MCF 10A (cell line): ENCODE measurements around the gene SBNO1. TPM values are rescaled to one million over a fixed set of nuclear protein-coding genes. Genes with fewer than 3 reads are reported as not detected.
"Not testable (repeated sequence)": the region's sequence is repeated elsewhere in the genome, so short reads cannot be mapped to it uniquely, and the experiment has no call there.

Experiments
- BruUV-seq: library from RNA; stranded (reverse); fragments of 400-500 nt; replicated peaks from 2 replicates; lab custom pipeline; 2021; lab: Mats Ljungman, UMichigan
- CTCF ChIA-PET: fragments of 300-600 bp; sonication (Branson Sonifier 250); formaldehyde crosslinking; extraction: SDS; loops from one replicate; lab custom pipeline; 2021; ENCODE audit warnings: antibody characterized with exemption, inconsistent platforms; lab: Yijun Ruan, JAX
- POLR2A ChIA-PET: fragments of 300-600, 350-650 bp; sonication (Branson Sonifier 250); formaldehyde crosslinking; extraction: SDS; loops from one replicate; lab custom pipeline; 2020; ENCODE audit warnings: antibody characterized with exemption, inconsistent platforms; lab: Yijun Ruan, JAX
- DNase-seq: peaks from one replicate; pipeline ENCODE4 v3.0.0-alpha.2; 2018; ENCODE audit not compliant: unreplicated experiment
- H3K27ac Mint-ChIP-seq: one replicate; pipeline ENCODE4 v1.8.0; 2022; ENCODE audit warnings: mild to moderate bottlenecking, low read depth, mixed read lengths; ENCODE audit not compliant: unreplicated experiment
- H3K27me3 Mint-ChIP-seq: one replicate; pipeline ENCODE4 v1.8.0; 2022; ENCODE audit warnings: mixed read lengths; ENCODE audit not compliant: insufficient read depth, unreplicated experiment
- H3K36me3 Mint-ChIP-seq: one replicate; pipeline ENCODE4 v1.8.0; 2022; ENCODE audit warnings: mild to moderate bottlenecking, moderate library complexity, mixed read lengths; ENCODE audit not compliant: insufficient read depth, unreplicated experiment
- H3K4me1 Mint-ChIP-seq: one replicate; pipeline ENCODE4 v1.8.0; 2022; ENCODE audit warnings: mixed read lengths; ENCODE audit not compliant: insufficient read depth, unreplicated experiment
- H3K4me3 Mint-ChIP-seq: one replicate; pipeline ENCODE4 v1.8.0; 2022; ENCODE audit warnings: mild to moderate bottlenecking, moderate library complexity, mixed read lengths; ENCODE audit not compliant: unreplicated experiment
- H3K9me3 Mint-ChIP-seq: one replicate; pipeline ENCODE4 v1.8.0; 2022; ENCODE audit warnings: mixed read lengths; ENCODE audit not compliant: unreplicated experiment
- intact Hi-C: fragments of 100-400 bp; cut with micrococcal nuclease; formaldehyde crosslinking; loops from 2 replicates; pipeline ENCODE4 v1.14.1; 2022
- total RNA-seq: library from RNA; stranded (reverse); gene quantifications from 2 replicates; pipeline ENCODE4 v1.2.3, GENCODE V29; 2022
- TF ChIP-seq, protein P1 (sequence below): fragments of 200-600 bp; IDR thresholded peaks from one replicate; pipeline ENCODE4 v1.8.0; 2022; ENCODE audit warnings: antibody characterized with exemption, mild to moderate bottlenecking; ENCODE audit not compliant: unreplicated experiment

Gene SBNO1
- total RNA-seq, 1 experiment from 2014 or later: 30.3 TPM

DNA sequence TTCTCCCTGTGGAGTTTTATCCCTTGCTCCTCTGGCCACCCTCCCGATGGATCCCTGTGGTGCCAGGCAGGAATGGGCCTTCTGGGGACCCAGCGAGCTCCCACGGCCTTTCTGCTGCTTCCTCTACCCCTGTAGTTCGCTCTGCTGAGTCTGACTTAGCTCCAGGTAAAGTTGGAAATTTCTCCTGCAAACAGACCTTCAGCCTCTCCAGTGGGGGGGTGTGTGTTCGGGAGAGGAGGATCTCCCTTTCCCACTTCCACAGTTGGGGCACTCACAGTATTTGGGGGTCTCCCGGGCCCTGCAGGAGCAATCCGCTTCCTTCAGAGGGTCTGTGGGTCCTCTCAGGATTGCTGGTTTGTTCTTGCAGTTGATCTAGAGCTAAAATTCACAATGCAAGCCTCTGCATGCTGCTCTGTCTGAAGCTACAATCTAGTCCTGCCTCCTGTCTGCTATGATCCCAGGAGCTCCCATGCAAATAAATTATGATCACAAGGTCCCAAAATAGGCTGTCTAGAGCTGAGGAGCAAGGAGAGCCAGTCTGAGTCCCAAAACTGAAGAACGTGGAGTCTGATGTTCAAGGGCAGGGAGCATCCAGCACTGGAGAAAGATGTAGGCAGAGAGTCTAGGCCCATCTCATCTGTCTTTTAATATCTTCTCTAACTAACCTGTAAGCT is 113.1 kb downstream of the SBNO1 start:
- Mint-ChIP-seq H3K9me3 (no peaks in the 10 kb centered on the region), H3K4me1 (peaks cover 23% of the 10 kb centered on the region), H3K4me3 (peak overlapping the region; percentile 62), H3K27me3 (no peaks in the 10 kb centered on the region), H3K27ac (peak overlapping the region; percentile 96), H3K36me3 (peaks cover 57% of the 10 kb centered on the region)
- TF ChIP-seq, protein P1, sequence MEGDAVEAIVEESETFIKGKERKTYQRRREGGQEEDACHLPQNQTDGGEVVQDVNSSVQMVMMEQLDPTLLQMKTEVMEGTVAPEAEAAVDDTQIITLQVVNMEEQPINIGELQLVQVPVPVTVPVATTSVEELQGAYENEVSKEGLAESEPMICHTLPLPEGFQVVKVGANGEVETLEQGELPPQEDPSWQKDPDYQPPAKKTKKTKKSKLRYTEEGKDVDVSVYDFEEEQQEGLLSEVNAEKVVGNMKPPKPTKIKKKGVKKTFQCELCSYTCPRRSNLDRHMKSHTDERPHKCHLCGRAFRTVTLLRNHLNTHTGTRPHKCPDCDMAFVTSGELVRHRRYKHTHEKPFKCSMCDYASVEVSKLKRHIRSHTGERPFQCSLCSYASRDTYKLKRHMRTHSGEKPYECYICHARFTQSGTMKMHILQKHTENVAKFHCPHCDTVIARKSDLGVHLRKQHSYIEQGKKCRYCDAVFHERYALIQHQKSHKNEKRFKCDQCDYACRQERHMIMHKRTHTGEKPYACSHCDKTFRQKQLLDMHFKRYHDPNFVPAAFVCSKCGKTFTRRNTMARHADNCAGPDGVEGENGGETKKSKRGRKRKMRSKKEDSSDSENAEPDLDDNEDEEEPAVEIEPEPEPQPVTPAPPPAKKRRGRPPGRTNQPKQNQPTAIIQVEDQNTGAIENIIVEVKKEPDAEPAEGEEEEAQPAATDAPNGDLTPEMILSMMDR: no peak
- TSS peak; percentile 14 for BruUV-seq
- intact Hi-C loops: no loop called here
- ChIA-PET CTCF (interaction anchor here (0.5 to 1.9 kb wide), 9 partner anchors 9 to 282 kb away, joined by 3 to 10 read pairs (median 3); partner anchors contain the start of gene MPHOSPH9), POLR2A (interaction anchor here (0.5 to 5.9 kb wide), 8 partner anchors 9 to 382 kb away, joined by 3 to 79 read pairs (median 6); partner anchors contain the start of genes DDX55, MPHOSPH9, MTRFR and OGFOD2)
- no peak for DNase-seq

GRCh38 chr12:123250471-123251383 is 113.9 kb downstream of the SBNO1 start:
- BruUV-seq: no TSS peak
- peak overlapping the region; percentile 62 for H3K4me3 Mint-ChIP-seq

GRCh38 chr12:123248996-123249741 is 115.5 kb downstream of the SBNO1 start:
- H3K4me1 Mint-ChIP-seq: peaks cover 30% of the 10 kb centered on the region
- H3K9me3 Mint-ChIP-seq, intact Hi-C loops, H3K27ac Mint-ChIP-seq, DNase-seq, BruUV-seq, H3K27me3 Mint-ChIP-seq, H3K4me3 Mint-ChIP-seq: not testable (repeated sequence)
- H3K36me3 Mint-ChIP-seq: peaks cover 48% of the 10 kb centered on the region
- ChIA-PET CTCF (interaction anchor here (1.0 to 3.3 kb wide), 3 partner anchors 11 to 16 kb away, joined by 3 to 33 read pairs (median 7); partner anchors contain the start of genes MPHOSPH9 and MTRFR), POLR2A (interaction anchor here (1.6 to 5.9 kb wide), 2 partner anchors 16 to 275 kb away, joined by 3 to 79 read pairs; partner anchors contain the start of genes MPHOSPH9 and MTRFR)

More at GRCh38 chr12:123250471-123251383, 113.9 kb downstream of the SBNO1 start:
- CTCF ChIA-PET: interaction anchor here (0.6 to 1.9 kb wide), 7 partner anchors 9 to 287 kb away, joined by 3 to 10 read pairs (median 3); partner anchors contain the start of genes MPHOSPH9 and MTRFR
- Mint-ChIP-seq H3K36me3 (peaks cover 56% of the 10 kb centered on the region), H3K9me3 (no peaks in the 10 kb centered on the region), H3K4me1 (peaks cover 24% of the 10 kb centered on the region), H3K27ac (peak overlapping the region; percentile 96), H3K27me3 (no peaks in the 10 kb centered on the region)
- intact Hi-C loops: no loop called here
- POLR2A ChIA-PET: interaction anchor here (0.6 to 5.9 kb wide), 7 partner anchors 9 to 1438 kb away, joined by 3 to 79 read pairs (median 6); partner anchors contain the start of genes MPHOSPH9, MTRFR and OGFOD2
- peak; percentile 95 for DNase-seq
- TF ChIP-seq, protein P1: no peak

DNA sequence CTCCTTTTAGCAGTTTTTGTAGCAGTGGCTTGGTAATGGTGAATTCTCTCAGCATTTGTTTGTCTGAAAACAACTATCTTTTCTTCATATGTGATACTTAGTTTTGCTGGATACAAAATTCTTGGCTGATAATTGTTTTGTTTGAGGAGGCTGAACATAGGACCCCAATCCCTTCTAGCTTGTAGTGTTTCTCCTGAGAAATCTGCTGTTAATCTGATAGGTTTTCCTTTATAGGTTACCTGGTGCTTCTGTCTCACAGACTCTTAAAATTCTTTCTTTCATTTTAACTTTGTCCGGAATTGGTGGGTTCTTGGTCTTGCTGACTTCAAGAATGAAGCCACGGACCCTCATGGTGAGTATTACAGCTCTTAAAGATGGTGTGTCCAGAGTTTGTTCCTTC is 116.5 kb downstream of the SBNO1 start:
- DNase-seq, intact Hi-C loops, BruUV-seq, H3K27ac Mint-ChIP-seq, H3K27me3 Mint-ChIP-seq, H3K9me3 Mint-ChIP-seq, H3K4me3 Mint-ChIP-seq: not testable (repeated sequence)
- ChIA-PET POLR2A (interaction anchor here (0.6 to 5.9 kb wide), 4 partner anchors 10 to 331 kb away, joined by 3 to 79 read pairs (median 5); partner anchors contain the start of genes MPHOSPH9 and MTRFR), CTCF (interaction anchor here (1.9 to 3.3 kb wide), 2 partner anchors 10 to 15 kb away, joined by 7 to 33 read pairs; partner anchors contain the start of genes MPHOSPH9 and MTRFR)
- H3K36me3 Mint-ChIP-seq: peaks cover 37% of the 10 kb centered on the region
- peaks cover 30% of the 10 kb centered on the region for H3K4me1 Mint-ChIP-seq
